GM21447 (cell line): ENCODE results near the gene UBALD2.
"Not testable (repeated sequence)": the region's sequence is repeated elsewhere in the genome, so short reads cannot be mapped to it uniquely, and the experiment has no call there.

Experiments
- ATAC-seq: cut with Tn5 transposase; IDR thresholded peaks from one replicate; pipeline ENCODE4 v1.9.1; 2021; ENCODE audit not compliant: unreplicated experiment

Gene UBALD2

DNA sequence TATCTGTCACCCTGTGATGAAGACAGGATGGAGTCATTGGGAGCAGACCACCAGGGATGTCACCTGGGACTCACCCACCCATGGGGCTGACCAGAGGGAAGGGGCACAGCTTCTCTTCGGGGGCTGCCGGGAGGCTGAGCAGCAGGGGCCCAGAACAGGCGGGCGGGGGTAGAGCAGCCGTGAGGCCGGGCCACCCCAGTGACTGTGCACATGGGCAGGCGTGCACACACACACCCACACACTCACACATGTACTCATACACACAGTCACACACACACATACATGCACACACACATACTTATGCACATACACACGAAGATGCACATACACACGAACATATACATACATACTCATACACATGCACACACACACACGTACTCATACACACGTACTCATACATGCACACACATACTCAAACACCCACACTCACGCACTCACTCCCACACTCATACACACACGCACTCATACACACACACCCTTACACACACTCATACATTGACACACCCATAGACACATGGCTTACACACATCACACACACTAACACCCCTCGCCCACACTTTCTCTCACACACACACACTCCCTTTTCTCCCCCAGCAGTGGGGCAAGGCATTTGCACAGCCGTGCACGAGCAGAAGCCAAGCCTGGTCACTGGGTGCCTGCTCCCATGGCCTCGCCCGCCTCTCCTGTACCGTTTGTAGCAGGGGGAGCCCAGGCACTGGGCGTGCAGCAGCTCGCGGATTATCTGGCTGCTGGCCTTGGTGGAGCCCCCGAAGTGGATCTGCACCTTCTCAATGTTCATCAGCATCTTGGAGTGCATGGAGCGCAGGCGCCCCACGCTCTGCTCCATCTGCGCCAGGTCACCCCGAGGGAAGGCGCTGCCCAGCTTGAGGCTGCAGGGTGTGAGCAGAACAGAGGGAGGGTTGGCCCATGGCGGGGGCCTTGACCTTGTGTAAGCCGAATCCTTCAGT lies 12.4 kb downstream of the UBALD2 start:
- ATAC-seq: no peak

GRCh38 chr17:76278268-76278908 lies 13.2 kb downstream of the UBALD2 start:
- ATAC-seq: no peak

GRCh38 chr17:76278952-76279741 lies 14.0 kb downstream of the UBALD2 start:
- no peak for ATAC-seq

- no peak for ATAC-seq
Observed at GRCh38 chr17:76279742-76280287, 14.7 kb downstream of the UBALD2 start.

DNA sequence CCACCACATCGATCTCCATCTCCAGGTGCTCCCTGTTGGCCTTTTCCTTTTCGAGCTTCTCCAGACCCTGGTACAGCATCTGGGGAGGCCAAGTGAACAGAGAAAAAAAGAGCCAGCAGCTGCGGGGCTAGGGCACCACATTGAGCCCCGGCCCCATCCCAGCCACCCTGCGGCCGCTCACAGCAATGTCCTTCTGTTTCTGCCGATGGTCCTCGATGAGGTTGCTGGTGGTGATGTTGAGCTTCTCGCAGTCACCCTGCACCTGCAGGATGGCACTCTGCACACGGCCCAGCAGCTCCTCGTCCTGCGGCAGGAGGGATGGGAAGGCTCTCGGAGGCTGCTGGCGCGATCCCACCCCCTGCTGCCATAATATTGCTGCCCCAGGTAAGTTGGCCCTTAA lies 15.5 kb downstream of the UBALD2 start:
- ATAC-seq: no peak

DNA sequence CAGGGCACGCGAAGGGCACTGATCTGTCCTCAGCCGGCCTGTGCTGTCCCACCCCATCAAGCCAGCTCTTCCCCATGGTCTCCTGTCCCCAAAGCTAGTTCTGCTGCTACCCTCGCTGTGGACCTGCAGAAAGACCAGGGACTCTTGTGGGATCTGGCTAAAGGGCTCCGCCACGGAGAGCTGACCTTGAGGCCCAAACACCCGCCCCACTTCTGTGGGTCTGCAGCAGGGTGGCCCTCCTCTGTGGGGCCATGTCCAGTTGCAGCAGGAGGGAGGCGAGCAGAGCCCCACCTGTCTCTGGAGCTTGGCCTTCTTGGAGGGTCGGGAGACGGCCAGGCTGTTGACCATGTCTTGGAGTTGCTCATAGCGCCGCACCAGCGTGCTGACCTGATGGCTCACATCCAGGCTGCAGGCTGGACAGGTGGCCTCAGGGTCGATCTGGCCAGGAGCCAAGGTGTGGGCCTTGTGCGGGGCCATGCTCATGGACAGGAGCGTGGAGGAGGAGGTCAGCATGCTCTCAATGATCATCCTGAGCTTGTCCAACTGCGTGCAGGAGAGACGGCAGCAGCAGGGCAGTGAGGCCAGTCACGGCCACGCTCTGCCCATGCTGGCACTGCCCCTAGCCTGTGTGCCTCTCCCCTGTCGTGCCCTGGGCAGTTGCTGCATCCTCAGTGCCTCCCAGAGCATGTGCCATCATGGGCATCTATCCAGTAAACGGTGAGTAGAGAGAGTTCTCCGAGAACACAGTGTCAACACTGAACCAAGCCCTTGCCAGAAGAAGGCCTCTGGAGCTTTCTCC lies 16.6 kb downstream of the UBALD2 start:
- ATAC-seq: no peak

GRCh38 chr17:76292567-76292966 lies 27.4 kb downstream of the UBALD2 start:
- no peak for ATAC-seq

DNA sequence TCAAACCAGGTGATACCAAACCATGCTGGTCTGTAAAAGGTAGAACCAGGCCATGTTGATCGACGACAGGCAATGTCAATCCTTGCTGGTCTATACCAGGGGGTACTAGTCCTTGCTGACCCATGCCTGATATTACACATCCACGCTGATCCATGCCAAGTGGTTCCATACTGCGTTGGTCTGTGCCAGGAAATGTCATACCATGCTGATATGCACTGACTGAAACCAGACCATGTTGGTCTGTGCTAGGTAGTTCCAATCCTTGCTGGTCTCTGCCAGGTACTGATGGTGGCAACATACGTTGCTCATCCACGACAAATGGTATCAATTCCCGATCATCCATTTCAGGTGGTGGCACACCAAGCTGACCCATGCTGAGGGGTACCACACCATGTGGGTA lies 28.0 kb downstream of the UBALD2 start:
- no peak for ATAC-seq

DNA sequence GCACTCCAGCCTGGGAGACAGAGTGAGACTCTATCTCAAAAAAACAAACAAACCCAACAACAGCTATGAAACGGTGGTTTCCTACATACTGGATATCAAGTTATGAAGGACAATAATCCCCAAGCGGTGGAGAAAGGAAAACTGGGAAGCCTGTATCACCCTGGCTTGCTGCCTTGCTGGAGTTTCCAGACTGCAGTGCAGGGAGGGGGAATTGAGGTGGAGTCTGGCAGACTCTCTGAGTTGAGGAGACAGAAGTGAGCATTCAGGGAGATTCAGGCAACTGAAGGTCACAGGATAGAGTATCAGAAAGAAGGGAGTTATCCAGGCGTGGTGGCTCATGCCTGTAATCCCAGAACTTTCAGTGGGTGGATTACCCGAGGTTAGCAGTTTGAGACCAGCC lies 31.0 kb downstream of the UBALD2 start:
- no peak for ATAC-seq

DNA sequence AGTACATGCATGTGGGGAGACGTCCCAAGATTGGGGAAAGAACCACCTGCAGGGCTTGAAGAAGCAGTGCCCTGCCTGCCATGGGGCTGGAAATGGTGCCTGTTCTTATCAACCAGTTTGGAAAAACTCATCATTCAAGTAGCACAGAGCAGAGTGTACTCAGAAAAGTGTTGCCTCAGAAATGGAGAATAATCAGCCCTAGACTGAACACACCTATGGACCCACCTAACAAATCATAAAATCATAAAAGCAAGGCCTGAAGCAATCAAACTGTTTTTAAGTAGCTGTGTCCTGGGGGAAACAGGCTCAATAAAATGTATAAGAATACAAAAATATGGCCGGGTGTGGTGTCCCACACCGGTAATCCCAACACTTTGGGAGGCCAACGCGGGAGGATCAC lies 31.7 kb downstream of the UBALD2 start:
- no peak for ATAC-seq

GRCh38 chr17:76297436-76297835 lies 32.3 kb downstream of the UBALD2 start:
- ATAC-seq: no peak

GRCh38 chr17:76304226-76305134 lies 39.3 kb downstream of the UBALD2 start:
- ATAC-seq: no peak

DNA sequence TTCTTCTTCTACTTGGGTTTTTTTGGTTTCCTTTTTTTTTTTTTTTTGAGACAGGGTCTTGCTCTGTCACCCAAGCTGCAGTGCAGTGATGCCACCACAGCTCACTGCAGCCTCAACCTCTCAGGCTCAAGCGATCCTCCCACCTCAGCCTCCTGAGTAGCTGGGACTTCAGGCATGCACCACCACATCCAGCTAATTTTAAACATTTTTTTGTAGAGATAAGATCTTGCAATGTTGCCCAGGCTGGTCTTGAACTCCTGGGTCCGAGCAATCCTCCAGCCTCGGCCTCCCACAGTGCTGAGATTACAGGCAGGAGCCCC lies 39.9 kb downstream of the UBALD2 start:
- not testable (repeated sequence) for ATAC-seq

DNA sequence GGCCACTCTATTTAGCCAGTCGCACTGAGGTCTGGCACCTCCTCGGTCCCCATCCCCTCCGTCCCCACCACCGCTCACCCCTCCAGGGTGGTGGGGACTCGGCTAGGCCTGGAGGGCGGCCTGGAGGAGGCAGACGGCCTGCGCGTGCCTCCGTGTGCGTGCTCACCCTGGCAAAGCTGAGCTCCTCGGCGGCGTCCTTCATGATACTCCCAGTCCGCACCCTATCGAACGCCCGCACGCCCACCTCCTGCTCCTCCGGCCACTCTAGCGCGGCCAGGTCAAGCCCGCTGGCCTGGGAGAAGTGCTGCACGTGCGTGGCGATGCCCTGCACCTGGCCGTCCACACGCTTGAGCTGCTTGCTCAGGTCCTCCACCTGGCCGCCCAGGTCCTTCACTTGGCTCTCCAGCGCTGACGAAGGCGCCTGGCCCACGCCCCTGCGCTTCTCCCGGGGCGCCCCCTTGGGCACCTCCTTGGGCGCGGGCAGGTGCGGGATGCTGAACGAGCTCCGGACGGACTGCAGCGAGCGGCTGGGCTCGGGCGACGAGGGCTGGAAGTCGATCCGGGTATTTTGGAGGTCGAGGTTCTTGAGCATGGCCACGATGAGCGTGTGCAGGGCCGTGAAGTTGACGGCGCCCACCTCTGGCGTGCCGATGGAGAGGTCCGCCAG lies 42.3 kb downstream of the UBALD2 start:
- no peak for ATAC-seq

DNA sequence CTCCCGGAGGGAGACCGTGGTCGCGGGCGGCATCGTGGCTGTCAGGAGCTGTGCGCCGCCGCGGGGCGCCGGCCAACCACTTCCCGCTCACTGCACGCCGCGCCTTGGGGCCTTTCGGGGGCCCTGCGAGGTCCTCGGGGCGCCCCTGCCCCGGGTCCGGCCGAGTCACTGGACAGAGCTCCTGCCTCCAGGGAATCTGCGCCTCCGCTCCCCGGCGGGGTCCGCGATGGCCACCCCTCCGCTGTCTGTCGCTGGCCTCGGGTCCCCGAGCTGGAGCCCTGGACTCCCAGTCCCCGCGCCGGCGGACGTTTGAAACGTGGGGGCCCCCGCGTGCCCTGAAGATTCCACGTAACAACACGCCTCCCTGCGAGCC lies 42.8 kb downstream of the UBALD2 start, which contains the start of gene QRICH2:
TSS of gene QRICH2 (minus strand) at position 311 of the 373 bp plus-strand sequence. CDS start at position 33, 278 bp downstream.
- ATAC-seq: no peak

DNA sequence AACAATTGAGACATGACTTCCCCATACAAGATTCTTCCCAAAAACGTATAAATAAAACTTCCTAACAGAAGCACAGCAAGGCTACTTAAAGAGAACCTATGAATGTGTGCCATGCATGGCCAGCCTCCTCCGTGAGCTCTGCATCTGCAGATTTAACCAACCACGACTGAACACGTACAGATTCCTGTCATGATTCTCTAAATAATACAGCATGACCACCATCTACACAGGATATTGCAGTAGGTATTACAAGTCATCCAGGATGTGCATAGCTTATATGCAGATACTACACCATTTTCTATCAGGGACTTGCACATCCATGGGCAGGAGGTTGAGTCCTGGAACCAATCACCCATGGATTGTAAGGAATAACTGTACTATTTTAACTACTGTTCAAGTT lies 44.3 kb downstream of the UBALD2 start:
- no peak for ATAC-seq

GRCh38 chr17:76312735-76313134 lies 47.6 kb downstream of the UBALD2 start:
- no peak for ATAC-seq

GRCh38 chr17:76314392-76315227 lies 49.5 kb downstream of the UBALD2 start:
- no peak for ATAC-seq
